HepG2 (cell line): ENCODE results near the gene HNRNPUL1. TPM values are rescaled to one million over a fixed set of nuclear protein-coding genes. Genes with fewer than 3 reads are reported as not detected.

Experiments
- CERS6 ChIP-seq: sonication (generic); formaldehyde crosslinking; IDR thresholded peaks from 2 replicates; pipeline ENCODE4 v1.5.0; 2020; ENCODE audit warnings: missing genetic modification reagents
- FOXP1 ChIP-seq, 2 experiments: fragments of 450-650 bp in 1 of 2; IDR thresholded peaks; 2 replicates each; pipeline ENCODE4 v1.6.1; 2017 to 2018; ENCODE audit warnings: antibody characterized with exemption in 1 of 2
- HOXA5 ChIP-seq: sonication (generic); formaldehyde crosslinking; IDR thresholded peaks from 2 replicates; pipeline ENCODE4 v1.4.0; 2020; ENCODE audit warnings: missing genetic modification reagents
- HOXD1 ChIP-seq: sonication (generic); formaldehyde crosslinking; IDR thresholded peaks from 2 replicates; pipeline ENCODE4 v1.5.0; 2020; ENCODE audit warnings: missing genetic modification reagents
- KDM5B ChIP-seq: sonication (generic); formaldehyde crosslinking; IDR thresholded peaks from 2 replicates; pipeline ENCODE4 v1.4.0; 2020; ENCODE audit warnings: missing genetic modification reagents, mild to moderate bottlenecking, borderline replicate concordance
- KMT2B ChIP-seq: IDR thresholded peaks from 2 replicates; pipeline ENCODE4 v1.6.1; 2016; ENCODE audit warnings: missing genetic modification reagents, missing compliant biosample characterization
- MXD3 ChIP-seq: IDR thresholded peaks from 2 replicates; pipeline ENCODE4 v1.6.1; 2016; ENCODE audit warnings: mild to moderate bottlenecking, missing biosample characterization, missing genetic modification reagents
- POGZ ChIP-seq: sonication (generic); formaldehyde crosslinking; IDR thresholded peaks from 2 replicates; pipeline ENCODE4 v1.4.0; 2020; ENCODE audit warnings: mild to moderate bottlenecking, missing genetic modification reagents
- SATB2 ChIP-seq: sonication (generic); formaldehyde crosslinking; IDR thresholded peaks from 2 replicates; pipeline ENCODE4 v1.5.0; 2020; ENCODE audit warnings: missing genetic modification reagents
- ZNF414 ChIP-seq: sonication (generic); formaldehyde crosslinking; IDR thresholded peaks from 2 replicates; pipeline ENCODE4 v1.5.0; 2020; ENCODE audit warnings: missing genetic modification reagents
- ZNF639 ChIP-seq: conservative IDR thresholded peaks from 2 replicates; pipeline ENCODE4 v1.6.1; 2018; ENCODE audit warnings: missing genetic modification reagents
- ZSCAN21 ChIP-seq: sonication (generic); formaldehyde crosslinking; IDR thresholded peaks from 2 replicates; pipeline ENCODE4 v1.8.0; 2022; ENCODE audit warnings: mild to moderate bottlenecking, missing genetic modification reagents, moderate library complexity, borderline replicate concordance
- polyA plus RNA-seq, 8 experiments: library from polyadenylated mRNA; depleted of rRNA in 3 of 8; stranded (reverse) in 7 of 8; unstranded in 1 of 8; fragments of >200 nt; fragmentation: Illumina TruSeq in 4 of 8; extraction: Trizol in 4 of 8; gene quantifications; 2 replicates each; pipeline versions ENCODE4 v1.2.1 to v1.2.3, GENCODE V29; 2011 to 2016; ENCODE audit warnings: low read depth in 4 of 8, missing spikeins in 1 of 8, mixed read lengths in 1 of 8; ENCODE audit not compliant: insufficient read depth in 1 of 8
- total RNA-seq, 5 experiments: library from RNA; depleted of rRNA; stranded (reverse); fragments of >200 nt; fragmentation: Illumina TruSeq; extraction: Trizol; gene quantifications; 2 replicates each; pipeline ENCODE4 v1.2.3, GENCODE V29; 2016; ENCODE audit warnings: low read depth in 1 of 5
- TF ChIP-seq, protein P1 (sequence below): sonication (generic); formaldehyde crosslinking; IDR thresholded peaks from 2 replicates; pipeline ENCODE4 v1.4.0; 2020; ENCODE audit warnings: missing genetic modification reagents
- TF ChIP-seq, protein P2 (sequence below): sonication (generic); formaldehyde crosslinking; IDR thresholded peaks from 2 replicates; pipeline ENCODE4 v1.4.0; 2020; ENCODE audit warnings: missing genetic modification reagents, borderline replicate concordance
- TF ChIP-seq, protein P3 (sequence below): sonication (generic); formaldehyde crosslinking; IDR thresholded peaks from 2 replicates; pipeline ENCODE4 v1.5.0; 2020; ENCODE audit warnings: missing genetic modification reagents

The HNRNPUL1 gene
- total and polyA plus RNA-seq, 2 of the 13 experiments (the other 11 are each of a cell fraction or from before 2014, with no cell fraction given) = 30.9 to 81.7 TPM

GRCh38 chr19:41310033-41310831 is 46.1 kb downstream of the HNRNPUL1 start, which contains the start of gene CCDC97 (continued):
- TF ChIP-seq MXD3 (CRISPR knock-in tag) (peak; percentile 72; the same call in 1 of the 2 replicates), POGZ (CRISPR knock-in tag) (peak; percentile 76), SATB2 (CRISPR knock-in tag) (peak; percentile 77), ZNF414 (CRISPR knock-in tag) (peak; percentile 77), ZNF639 (CRISPR knock-in tag) (0 out of 2 replicates have a peak, but pooled peaks have one; percentile 36), HOXD1 (CRISPR knock-in tag) (0 out of 2 replicates have a peak, but pooled peaks have one; percentile 54), KDM5B (CRISPR knock-in tag) (peak; percentile 87), HOXA5 (CRISPR knock-in tag) (peak; percentile 84), CERS6 (CRISPR knock-in tag) (peak; percentile 79; the same call in 1 of the 2 replicates), KMT2B (CRISPR knock-in tag) (peak; percentile 70), ZSCAN21 (peak; percentile 70), FOXP1 (IDR thresholded peaks at IDR 0.05) (no peak), FOXP1 (CRISPR knock-in tag; IDR thresholded peaks at IDR 0.05) (no peak)
- TF ChIP-seq, protein P1, sequence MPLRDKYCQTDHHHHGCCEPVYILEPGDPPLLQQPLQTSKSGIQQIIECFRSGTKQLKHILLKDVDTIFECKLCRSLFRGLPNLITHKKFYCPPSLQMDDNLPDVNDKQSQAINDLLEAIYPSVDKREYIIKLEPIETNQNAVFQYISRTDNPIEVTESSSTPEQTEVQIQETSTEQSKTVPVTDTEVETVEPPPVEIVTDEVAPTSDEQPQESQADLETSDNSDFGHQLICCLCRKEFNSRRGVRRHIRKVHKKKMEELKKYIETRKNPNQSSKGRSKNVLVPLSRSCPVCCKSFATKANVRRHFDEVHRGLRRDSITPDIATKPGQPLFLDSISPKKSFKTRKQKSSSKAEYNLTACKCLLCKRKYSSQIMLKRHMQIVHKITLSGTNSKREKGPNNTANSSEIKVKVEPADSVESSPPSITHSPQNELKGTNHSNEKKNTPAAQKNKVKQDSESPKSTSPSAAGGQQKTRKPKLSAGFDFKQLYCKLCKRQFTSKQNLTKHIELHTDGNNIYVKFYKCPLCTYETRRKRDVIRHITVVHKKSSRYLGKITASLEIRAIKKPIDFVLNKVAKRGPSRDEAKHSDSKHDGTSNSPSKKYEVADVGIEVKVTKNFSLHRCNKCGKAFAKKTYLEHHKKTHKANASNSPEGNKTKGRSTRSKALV (CRISPR knock-in tag) = no peak
- TF ChIP-seq, protein P2, sequence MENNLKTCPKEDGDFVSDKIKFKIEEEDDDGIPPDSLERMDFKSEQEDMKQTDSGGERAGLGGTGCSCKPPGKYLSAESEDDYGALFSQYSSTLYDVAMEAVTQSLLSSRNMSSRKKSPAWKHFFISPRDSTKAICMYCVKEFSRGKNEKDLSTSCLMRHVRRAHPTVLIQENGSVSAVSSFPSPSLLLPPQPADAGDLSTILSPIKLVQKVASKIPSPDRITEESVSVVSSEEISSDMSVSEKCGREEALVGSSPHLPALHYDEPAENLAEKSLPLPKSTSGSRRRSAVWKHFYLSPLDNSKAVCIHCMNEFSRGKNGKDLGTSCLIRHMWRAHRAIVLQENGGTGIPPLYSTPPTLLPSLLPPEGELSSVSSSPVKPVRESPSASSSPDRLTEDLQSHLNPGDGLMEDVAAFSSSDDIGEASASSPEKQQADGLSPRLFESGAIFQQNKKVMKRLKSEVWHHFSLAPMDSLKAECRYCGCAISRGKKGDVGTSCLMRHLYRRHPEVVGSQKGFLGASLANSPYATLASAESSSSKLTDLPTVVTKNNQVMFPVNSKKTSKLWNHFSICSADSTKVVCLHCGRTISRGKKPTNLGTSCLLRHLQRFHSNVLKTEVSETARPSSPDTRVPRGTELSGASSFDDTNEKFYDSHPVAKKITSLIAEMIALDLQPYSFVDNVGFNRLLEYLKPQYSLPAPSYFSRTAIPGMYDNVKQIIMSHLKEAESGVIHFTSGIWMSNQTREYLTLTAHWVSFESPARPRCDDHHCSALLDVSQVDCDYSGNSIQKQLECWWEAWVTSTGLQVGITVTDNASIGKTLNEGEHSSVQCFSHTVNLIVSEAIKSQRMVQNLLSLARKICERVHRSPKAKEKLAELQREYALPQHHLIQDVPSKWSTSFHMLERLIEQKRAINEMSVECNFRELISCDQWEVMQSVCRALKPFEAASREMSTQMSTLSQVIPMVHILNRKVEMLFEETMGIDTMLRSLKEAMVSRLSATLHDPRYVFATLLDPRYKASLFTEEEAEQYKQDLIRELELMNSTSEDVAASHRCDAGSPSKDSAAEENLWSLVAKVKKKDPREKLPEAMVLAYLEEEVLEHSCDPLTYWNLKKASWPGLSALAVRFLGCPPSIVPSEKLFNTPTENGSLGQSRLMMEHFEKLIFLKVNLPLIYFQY = peak; percentile 77
- TF ChIP-seq, protein P3, sequence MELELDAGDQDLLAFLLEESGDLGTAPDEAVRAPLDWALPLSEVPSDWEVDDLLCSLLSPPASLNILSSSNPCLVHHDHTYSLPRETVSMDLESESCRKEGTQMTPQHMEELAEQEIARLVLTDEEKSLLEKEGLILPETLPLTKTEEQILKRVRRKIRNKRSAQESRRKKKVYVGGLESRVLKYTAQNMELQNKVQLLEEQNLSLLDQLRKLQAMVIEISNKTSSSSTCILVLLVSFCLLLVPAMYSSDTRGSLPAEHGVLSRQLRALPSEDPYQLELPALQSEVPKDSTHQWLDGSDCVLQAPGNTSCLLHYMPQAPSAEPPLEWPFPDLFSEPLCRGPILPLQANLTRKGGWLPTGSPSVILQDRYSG (CRISPR knock-in tag) = no peak
